Measurements from ENCODE around the gene SPI1.
"Not testable (repeated sequence)": the region's sequence is repeated elsewhere in the genome, so short reads cannot be mapped to it uniquely, and the experiment has no call there.

The SPI1 gene

GRCh38 chr11:47317064-47317828 lies 61.1 kb downstream of the SPI1 start:
- FAIRE-seq, result no peak

- FAIRE-seq, result not testable (repeated sequence)
These were observed 61.8 kb downstream of the SPI1 start for GRCh38 chr11:47316501-47316900.

GRCh38 chr11:47314992-47315391 lies 63.4 kb downstream of the SPI1 start:
- FAIRE-seq, result no peak

GRCh38 chr11:47308050-47308823 lies 70.1 kb downstream of the SPI1 start:
- FAIRE-seq, result no peak

- no peak for FAIRE-seq
These were observed 71.9 kb downstream of the SPI1 start for GRCh38 chr11:47306484-47306844.

- no peak for FAIRE-seq
These were observed 72.4 kb downstream of the SPI1 start for GRCh38 chr11:47305734-47306483.

Measured in colon (tissue), 2 donors.